HT1080 (cell line): ENCODE measurements around the gene PPIB. TPM values are rescaled to one million over a fixed set of nuclear protein-coding genes. Genes with fewer than 3 reads are reported as not detected.
"Not testable (repeated sequence)": the region's sequence is repeated elsewhere in the genome, so short reads cannot be mapped to it uniquely, and the experiment has no call there.

Experiments
- DNase-seq: peaks from one replicate; pipeline ENCODE4 v3.0.0-alpha.2; 2015; ENCODE audit warnings: low read depth
- small RNA-seq: library from RNA; depleted of rRNA; stranded (forward); fragments of <200 nt; gene quantifications from one replicate; pipeline ENCODE3, GENCODE V24; 2014
- total RNA-seq: library from RNA; depleted of rRNA; stranded (reverse); fragments of >200 nt; shearing (Covaris generic); gene quantifications from 2 replicates; pipeline ENCODE4 v1.2.3, GENCODE V29; 2014; rRNA removed

Gene PPIB
- total RNA-seq, 1 experiment from 2014 or later = 499 TPM

DNA sequence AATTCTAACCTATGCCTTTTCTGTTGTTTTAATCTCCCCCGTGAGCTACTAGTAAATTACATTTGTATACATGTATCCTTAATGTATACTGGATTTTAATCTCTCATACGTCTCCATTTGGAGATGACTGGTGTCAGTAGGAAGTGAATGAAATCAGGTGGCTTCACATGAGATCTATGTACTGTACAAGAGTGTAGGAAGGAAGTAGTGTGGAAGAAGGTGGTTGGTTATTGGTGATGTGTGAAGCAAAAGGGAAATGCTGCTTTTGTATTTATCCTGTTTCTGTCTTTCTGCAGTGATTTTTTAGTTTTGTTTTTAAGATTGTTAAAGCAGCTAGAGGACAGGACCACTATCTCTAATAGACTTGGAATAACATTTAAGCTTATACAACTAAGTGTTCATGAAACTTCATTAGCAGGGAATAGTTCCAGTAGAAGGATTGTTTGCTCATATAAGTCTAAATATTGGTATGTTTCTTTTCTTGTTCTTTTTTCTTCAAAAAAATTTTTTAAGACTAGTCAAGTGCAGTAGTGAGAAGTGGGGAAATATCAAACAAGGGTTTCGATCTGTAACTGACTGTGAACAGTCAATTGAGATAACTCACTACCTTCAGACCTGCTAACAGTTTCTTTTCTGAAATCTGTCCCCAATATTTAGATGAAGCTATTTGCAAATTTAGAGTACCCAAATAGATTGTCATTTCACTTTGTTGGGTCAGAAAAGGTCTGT lies 51.7 kb downstream of the PPIB start:
- DNase-seq = no peak

DNA sequence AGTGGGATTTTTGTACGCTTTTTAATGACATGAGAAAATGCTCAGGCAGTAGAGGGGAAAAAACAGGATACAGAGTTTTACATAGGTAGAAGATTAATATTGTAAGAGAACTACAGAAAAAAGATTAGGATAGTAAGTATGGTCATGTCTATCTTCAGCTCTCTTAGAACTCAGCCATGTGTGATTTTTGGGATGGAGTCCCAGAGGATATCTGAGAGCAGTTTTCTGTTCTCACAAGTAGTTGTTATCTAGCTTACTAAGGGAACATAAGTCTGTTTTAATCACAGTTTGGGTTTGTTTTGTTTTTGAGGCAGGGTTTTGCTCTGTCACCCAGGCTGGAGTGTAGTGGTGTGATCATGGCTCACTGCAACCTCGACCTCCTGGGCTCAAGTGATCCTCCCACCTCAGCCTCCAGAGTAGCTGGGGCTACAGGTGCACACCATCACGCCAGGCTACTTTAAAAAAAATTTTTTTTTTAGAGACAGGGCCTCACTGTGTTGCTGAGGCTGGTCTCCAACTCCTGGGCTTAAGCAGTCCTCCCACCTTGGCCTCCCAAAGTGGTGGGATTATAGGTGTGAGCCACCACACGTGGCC lies 52.6 kb downstream of the PPIB start:
- not testable (repeated sequence) for DNase-seq

GRCh38 chr15:64107337-64107736 lies 55.5 kb downstream of the PPIB start:
- DNase-seq = no peak

Small RNA genes within 50 kb of the gene (small RNA-seq; reads per million reads assigned to genes)
- not detected for gene RF00019

Other genes starting within 250 kb of the PPIB start
- 0.43 TPM in 1 of 2 replicates, not detected in the other for gene DAPK2, start 116.5 kb downstream of the PPIB start, total RNA-seq
- gene CIAO2A, start 69.2 kb downstream of the PPIB start, total RNA-seq = 150 and 157 TPM in 2 replicates
- 37.9 and 48.0 TPM in 2 replicates for gene SNX1, start 67.0 kb downstream of the PPIB start, total RNA-seq
- gene SNX22, start 11.3 kb downstream of the PPIB start, total RNA-seq = 2.3 TPM in 2 replicates
- gene CSNK1G1, start 193.2 kb upstream of the PPIB start, total RNA-seq = 10.0 and 15.0 TPM in 2 replicates
- gene PCLAF, start 218.4 kb upstream of the PPIB start, total RNA-seq = 52.0 and 120 TPM in 2 replicates
- 5.4 and 6.3 TPM in 2 replicates for gene TRIP4, start 224.8 kb upstream of the PPIB start, total RNA-seq